Gastroesophageal sphincter (tissue), 4 donors: ENCODE results near the gene MED25. TPM values are rescaled to one million over a fixed set of nuclear protein-coding genes. Genes with fewer than 3 reads are reported as not detected.

Source experiments
- ATAC-seq: fragments of 150-250 bp; one replicate; pipeline ENCODE4 v1.9.1; 2016; ENCODE audit warnings: mild to moderate bottlenecking, moderate library complexity
- H3K27ac ChIP-seq, 4 donors: fragments of 200-600 bp; sonication (generic) in 3 of 4; 1 replicate in 3 of 4; 2 replicates in 1 of 4; pipeline ENCODE4 v1.5.1; 2016 to 2019
- H3K27me3 ChIP-seq: fragments of 200-600 bp; sonication (generic); one replicate; pipeline ENCODE4 v1.5.1; 2019
- H3K36me3 ChIP-seq, 2 donors: fragments of 200-600 bp; sonication (generic); one replicate each; pipeline ENCODE4 v1.5.1; 2019; ENCODE audit warnings: control low read depth in 1 of 2
- H3K4me1 ChIP-seq, 3 donors: fragments of 200-600 bp; sonication (generic); 1 replicate in 2 of 3; 2 replicates in 1 of 3; pipeline ENCODE4 v1.5.1; 2016 to 2019; ENCODE audit warnings: control low read depth in 2 of 3
- H3K4me3 ChIP-seq, 2 donors: fragments of 200-600 bp; sonication (generic); one replicate each; pipeline ENCODE4 v1.5.1; 2019; ENCODE audit warnings: mild to moderate bottlenecking in 1 of 2, moderate library complexity in 1 of 2
- H3K9me3 ChIP-seq, 3 donors: fragments of 200-600 bp; sonication (generic); one replicate each; pipeline ENCODE4 v1.5.1; 2017 to 2019; ENCODE audit warnings: control low read depth in 2 of 3
- CTCF ChIP-seq, 4 experiments: fragments of 200-600 bp in 2 of 4; fragments of 450-650 bp in 2 of 4; sonication (generic) in 1 of 4; IDR thresholded peaks; one replicate each; pipeline ENCODE4 v1.5.1; 2017 to 2019; ENCODE audit warnings: antibody characterized with exemption in 4 of 4, mild to moderate bottlenecking in 2 of 4, moderate library complexity in 2 of 4
- EP300 ChIP-seq: sonication (generic); formaldehyde crosslinking; IDR thresholded peaks from one replicate; pipeline ENCODE4 v1.6.1; 2017; ENCODE audit warnings: antibody characterized with exemption, mild to moderate bottlenecking
- POLR2A ChIP-seq, 2 donors: fragments of 450-650 bp; IDR thresholded peaks; one replicate each; pipeline ENCODE4 v1.6.1; 2017; ENCODE audit warnings: antibody characterized with exemption in 2 of 2, mild to moderate bottlenecking in 2 of 2, moderate library complexity in 1 of 2
- POLR2AphosphoS5 ChIP-seq: sonication (generic); formaldehyde crosslinking; IDR thresholded peaks from one replicate; pipeline ENCODE4 v1.6.1; 2017; ENCODE audit warnings: antibody characterized with exemption
- WGBS, 2 donors: methylation state at CpG; one replicate each; pipeline ENCODE4 v1.1.5; 2018; ENCODE audit warnings: low coverage in 1 of 2; 5-methylcytosine and 5-hydroxymethylcytosine counted together
- total RNA-seq, 4 donors: library from RNA; depleted of rRNA; stranded (reverse); fragments of >200 nt; gene quantifications; one replicate each; pipeline ENCODE4 v1.1.0, GENCODE V29; 2016

Gene MED25
- total RNA-seq, 4 donors from 2014 or later: 26.7 to 36.1 (median 28.7) TPM

- WGBS, 2 donors: no CpG with 5 or more reads among the region's 5 CpGs
- ATAC-seq: no peak
Measured at GRCh38 chr19:49809941-49810389, 8.1 kb upstream of the MED25 start.

GRCh38 chr19:49811328-49811727 lies 6.8 kb upstream of the MED25 start:
- peaks cover 0 to 15% of the 10 kb centered on the region in 2 donors for H3K36me3 ChIP-seq
- no peaks in the 10 kb centered on the region for H3K9me3 ChIP-seq
- peaks cover 0 to 52% (median 11%) of the 10 kb centered on the region in 3 donors for H3K4me1 ChIP-seq
- no peak for ATAC-seq
- peak overlapping the region in 1 of 4 donors; percentile 11 for H3K27ac ChIP-seq
- H3K27me3 ChIP-seq: no peaks in the 10 kb centered on the region
- no peak overlapping the region for H3K4me3 ChIP-seq
- TF ChIP-seq CTCF (IDR thresholded peaks at IDR 0.05): no peak
- WGBS, 2 donors: 90% methylated on average over 5 of the region's 6 CpGs; no CpG with 5 or more reads in 1 of the 2 donors

More at GRCh38 chr19:49809941-49810389, 8.1 kb upstream of the MED25 start:
- H3K27me3 ChIP-seq: no peaks in the 10 kb centered on the region
- H3K36me3 ChIP-seq: peaks cover 0 to 29% of the 10 kb centered on the region in 2 donors
- peak overlapping the region; percentile 55 to 92 (median 86) for H3K27ac ChIP-seq
- H3K9me3 ChIP-seq: no peaks in the 10 kb centered on the region
- no peak for TF ChIP-seq POLR2A (IDR thresholded peaks at IDR 0.05)
- TF ChIP-seq EP300: no peak
- TF ChIP-seq POLR2AphosphoS5: no peak
- TF ChIP-seq CTCF (IDR thresholded peaks at IDR 0.05): no peak
- peaks cover 0 to 51% (median 11%) of the 10 kb centered on the region in 3 donors for H3K4me1 ChIP-seq
- H3K4me3 ChIP-seq: peak overlapping the region; percentile 68 to 80

- H3K4me1 ChIP-seq: peaks cover 0 to 60% (median 14%) of the 10 kb centered on the region in 3 donors
- WGBS, 2 donors: 20 to 61% methylated on average over 2 to 8 of the region's 11 CpGs
- H3K36me3 ChIP-seq: peaks cover 0 to 3% of the 10 kb centered on the region in 2 donors
Measured at GRCh38 chr19:49812452-49812996, 5.6 kb upstream of the MED25 start.

GRCh38 chr19:49812997-49813861 lies 4.9 kb upstream of the MED25 start, which contains the start of gene FUZ:
FUZ (minus strand) TSS chr19:49813292; CDS start chr19:49813106, 186 bp downstream.
- TF ChIP-seq EP300 (no peak), CTCF (IDR thresholded peaks at IDR 0.05) (peak in 3 of 4 experiments; percentile 39 to 51 (median 40)), POLR2AphosphoS5 (peak; percentile 66), POLR2A (IDR thresholded peaks at IDR 0.05) (peak in 1 of 2 donors; percentile 14)
- no peaks in the 10 kb centered on the region for H3K9me3 ChIP-seq
- peaks cover 0 to 55% (median 13%) of the 10 kb centered on the region in 3 donors for H3K4me1 ChIP-seq
- no peaks in the 10 kb centered on the region for H3K27me3 ChIP-seq
- no peaks in the 10 kb centered on the region for H3K36me3 ChIP-seq
- H3K27ac ChIP-seq: peak within 1 kb of the TSS; percentile 87 to 92 (median 90)
- peak; percentile 76 for ATAC-seq
- H3K4me3 ChIP-seq: peak within 1 kb of the TSS; percentile 67 to 78
- 0% methylated on average over 9 to 13 of the region's 45 CpGs for WGBS, 2 donors

More at GRCh38 chr19:49812452-49812996, 5.6 kb upstream of the MED25 start:
- Histone ChIP-seq H3K9me3 (no peaks in the 10 kb centered on the region), H3K27me3 (no peaks in the 10 kb centered on the region), H3K4me3 (peak overlapping the region; percentile 67 to 78), H3K27ac (peak overlapping the region; percentile 87 to 92 (median 90))
- TF ChIP-seq EP300 (no peak), CTCF (IDR thresholded peaks at IDR 0.05) (no peak), POLR2A (IDR thresholded peaks at IDR 0.05) (no peak), POLR2AphosphoS5 (no peak)
- no peak for ATAC-seq
